ENCODE data around the gene PRR7.

PRR7 gene

GRCh38 chr5:177478711-177479646, 32.4 kb downstream of the PRR7 start:
- Histone ChIP-seq H3K27me3 (no peaks in the 10 kb centered on the region), H3K4me3 (ENCODE audit: low read depth, low read length) (peak overlapping the region; percentile 27), H3K36me3 (no peaks in the 10 kb centered on the region), H3K4me1 (peaks cover 21% of the 10 kb centered on the region), H3K9me3 (no peaks in the 10 kb centered on the region)
- TF ChIP-seq CTCF (IDR thresholded peaks at IDR 0.05; ENCODE audit: low read depth, low read length) = no peak
- peak; percentile 77 for DNase-seq

- DNase-seq = no peak
- no peak for TF ChIP-seq CTCF (IDR thresholded peaks at IDR 0.05; ENCODE audit: low read depth, low read length)
- H3K4me1 ChIP-seq = peaks cover 21% of the 10 kb centered on the region
Measured at GRCh38 chr5:177479774-177480173, 33.2 kb downstream of the PRR7 start.

GRCh38 chr5:177482359-177482795, 35.8 kb downstream of the PRR7 start:
- DNase-seq = peak; percentile 44
- peaks cover 17% of the 10 kb centered on the region for H3K4me1 ChIP-seq
- TF ChIP-seq CTCF (IDR thresholded peaks at IDR 0.05; ENCODE audit: low read depth, low read length) = no peak
- H3K4me3 ChIP-seq (ENCODE audit: low read depth, low read length) = no peak overlapping the region
- no peaks in the 10 kb centered on the region for H3K9me3 ChIP-seq
- H3K27me3 ChIP-seq = no peaks in the 10 kb centered on the region
- H3K36me3 ChIP-seq = peaks cover 4% of the 10 kb centered on the region

More at GRCh38 chr5:177479774-177480173, 33.2 kb downstream of the PRR7 start:
- no peaks in the 10 kb centered on the region for H3K9me3 ChIP-seq
- peak overlapping the region; percentile 27 for H3K4me3 ChIP-seq (ENCODE audit: low read depth, low read length)
- H3K27me3 ChIP-seq = no peaks in the 10 kb centered on the region
- H3K36me3 ChIP-seq = no peaks in the 10 kb centered on the region

GRCh38 chr5:177483042-177483441, 36.4 kb downstream of the PRR7 start:
- no peaks in the 10 kb centered on the region for H3K27me3 ChIP-seq
- peaks cover 10% of the 10 kb centered on the region for H3K36me3 ChIP-seq
- no peak for DNase-seq
- TF ChIP-seq CTCF (IDR thresholded peaks at IDR 0.05; ENCODE audit: low read depth, low read length) = no peak
- no peak overlapping the region for H3K4me3 ChIP-seq (ENCODE audit: low read depth, low read length)
- peaks cover 17% of the 10 kb centered on the region for H3K4me1 ChIP-seq
- H3K9me3 ChIP-seq = no peaks in the 10 kb centered on the region

- Histone ChIP-seq H3K4me3 (ENCODE audit: low read depth, low read length) (no peak overlapping the region), H3K9me3 (no peaks in the 10 kb centered on the region), H3K27me3 (no peaks in the 10 kb centered on the region), H3K36me3 (peaks cover 17% of the 10 kb centered on the region), H3K4me1 (peaks cover 9% of the 10 kb centered on the region)
- no peak for DNase-seq
- TF ChIP-seq CTCF (IDR thresholded peaks at IDR 0.05; ENCODE audit: low read depth, low read length) = no peak
Measured at GRCh38 chr5:177483994-177484901, 37.6 kb downstream of the PRR7 start.
